ENCODE measurements around the gene UCK1.

Gene UCK1

GRCh38 chr9:131476777-131477345, 54.2 kb downstream of the UCK1 start:
- no peak for DNase-seq (ENCODE audit: low spot score)

- no peak for DNase-seq (ENCODE audit: low spot score)
Measured at GRCh38 chr9:131475956-131476776, 54.9 kb downstream of the UCK1 start.

GRCh38 chr9:131475111-131475955, 55.7 kb downstream of the UCK1 start:
- DNase-seq (ENCODE audit: low spot score), result no peak

GRCh38 chr9:131474711-131475110, 56.4 kb downstream of the UCK1 start:
- no peak for DNase-seq (ENCODE audit: low spot score)

- no peak for DNase-seq (ENCODE audit: low spot score)
Measured at GRCh38 chr9:131473891-131474290, 57.2 kb downstream of the UCK1 start.

Data from COLO829 (cell line).